H1 (cell line): ENCODE data around the gene DNAJC22.

Experiments used
- CBX8 ChIP-seq: fragments of 300-800, 300-1000 bp; sonication (generic); IDR thresholded peaks from 2 replicates; pipeline ENCODE4 v1.7.1; 2016; ENCODE audit warnings: low read depth, low read length, borderline replicate concordance
- CTBP2 ChIP-seq: IDR thresholded peaks from 2 replicates; pipeline ENCODE4 v1.7.0; 2011; ENCODE audit warnings: borderline replicate concordance, mild to moderate bottlenecking, moderate library complexity, mixed read lengths, low read length; ENCODE audit not compliant: insufficient read depth, insufficient read length
- FOSL1 ChIP-seq: IDR thresholded peaks from 2 replicates; pipeline ENCODE4 v1.6.1; 2011; ENCODE audit warnings: mild to moderate bottlenecking, low read depth, low read length, moderate library complexity; ENCODE audit not compliant: insufficient read depth
- GABPA ChIP-seq: IDR thresholded peaks from 2 replicates; pipeline ENCODE4 v1.6.1; 2011; ENCODE audit warnings: mild to moderate bottlenecking, low read length, moderate library complexity, borderline replicate concordance; ENCODE audit not compliant: insufficient read depth
- POLR2A ChIP-seq, 2 experiments: IDR thresholded peaks; 1 replicate in 1 of 2; 2 replicates in 1 of 2; pipeline ENCODE4 v1.6.1; 2011; ENCODE audit warnings: low read depth in 2 of 2, low read length in 2 of 2, mild to moderate bottlenecking in 2 of 2; ENCODE audit errors: control extremely low read depth in 1 of 2
- RBBP5 ChIP-seq: IDR thresholded peaks from 2 replicates; pipeline ENCODE4 v1.7.1; 2012; ENCODE audit warnings: low read depth, mild to moderate bottlenecking, inconsistent platforms, low read length, moderate library complexity, borderline replicate concordance
- RFX5 ChIP-seq: IDR thresholded peaks from 2 replicates; pipeline ENCODE4 v1.6.1; 2011; ENCODE audit warnings: low read depth, low read length, improper control_type of control experiment, borderline replicate concordance
- YY1 ChIP-seq: IDR thresholded peaks from 2 replicates; pipeline ENCODE4 v1.6.1; 2011; ENCODE audit warnings: low read depth, mild to moderate bottlenecking, low read length
- TF ChIP-seq, protein P1 (sequence below), 3 experiments: IDR thresholded peaks; 1 replicate in 2 of 3; 2 replicates in 1 of 3; pipeline versions ENCODE4 v1.5.1 to v1.6.1; 2011; ENCODE audit warnings: low read length in 3 of 3, mild to moderate bottlenecking in 3 of 3, inconsistent platforms in 2 of 3, low read depth in 1 of 3, moderate library complexity in 1 of 3; ENCODE audit not compliant: insufficient read depth in 1 of 3; ENCODE audit errors: control extremely low read depth in 1 of 3
- TF ChIP-seq, protein P2 (sequence below): IDR thresholded peaks from 2 replicates; pipeline ENCODE4 v1.6.1; 2011; ENCODE audit warnings: low read depth, mild to moderate bottlenecking, low read length; ENCODE audit not compliant: insufficient read depth
- TF ChIP-seq, protein P3 (sequence below): IDR thresholded peaks from 2 replicates; pipeline ENCODE4 v1.6.1; 2012; ENCODE audit warnings: inconsistent platforms

DNA sequence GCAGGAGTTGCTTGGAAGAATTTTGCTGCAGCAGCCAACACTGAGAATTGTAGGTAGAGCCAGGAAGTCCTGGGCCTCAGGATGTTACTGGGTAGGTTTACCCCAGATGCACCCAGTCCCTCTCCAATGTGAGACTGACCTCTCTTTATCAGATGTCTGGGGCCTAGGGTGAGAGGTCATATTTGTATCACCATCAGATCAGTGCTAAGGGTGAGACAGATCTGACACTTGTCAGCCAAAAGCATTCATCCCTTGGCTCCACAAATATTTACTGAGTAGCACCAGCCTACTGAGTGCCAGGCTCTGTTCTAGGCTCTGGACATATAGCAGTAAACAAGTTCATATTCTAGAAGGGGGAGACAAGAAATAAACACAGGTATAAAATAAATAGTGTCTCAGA, 19.3 kb upstream of the DNAJC22 start:
- TF ChIP-seq POLR2A (IDR thresholded peaks at IDR 0.05; ENCODE audit: control extremely low read depth in 1 of 2, low read depth in 2 of 2, low read length in 2 of 2) (no peak), CBX8 (no peak), FOSL1 (no peak), YY1 (no peak), RFX5 (no peak), RBBP5 (no peak), CTBP2 (no peak), GABPA (no peak)
- TF ChIP-seq, protein P1, sequence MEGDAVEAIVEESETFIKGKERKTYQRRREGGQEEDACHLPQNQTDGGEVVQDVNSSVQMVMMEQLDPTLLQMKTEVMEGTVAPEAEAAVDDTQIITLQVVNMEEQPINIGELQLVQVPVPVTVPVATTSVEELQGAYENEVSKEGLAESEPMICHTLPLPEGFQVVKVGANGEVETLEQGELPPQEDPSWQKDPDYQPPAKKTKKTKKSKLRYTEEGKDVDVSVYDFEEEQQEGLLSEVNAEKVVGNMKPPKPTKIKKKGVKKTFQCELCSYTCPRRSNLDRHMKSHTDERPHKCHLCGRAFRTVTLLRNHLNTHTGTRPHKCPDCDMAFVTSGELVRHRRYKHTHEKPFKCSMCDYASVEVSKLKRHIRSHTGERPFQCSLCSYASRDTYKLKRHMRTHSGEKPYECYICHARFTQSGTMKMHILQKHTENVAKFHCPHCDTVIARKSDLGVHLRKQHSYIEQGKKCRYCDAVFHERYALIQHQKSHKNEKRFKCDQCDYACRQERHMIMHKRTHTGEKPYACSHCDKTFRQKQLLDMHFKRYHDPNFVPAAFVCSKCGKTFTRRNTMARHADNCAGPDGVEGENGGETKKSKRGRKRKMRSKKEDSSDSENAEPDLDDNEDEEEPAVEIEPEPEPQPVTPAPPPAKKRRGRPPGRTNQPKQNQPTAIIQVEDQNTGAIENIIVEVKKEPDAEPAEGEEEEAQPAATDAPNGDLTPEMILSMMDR (IDR thresholded peaks at IDR 0.05; ENCODE audit: control extremely low read depth in 1 of 3, insufficient read depth in 1 of 3, low read depth in 1 of 3, low read length in 3 of 3), result no peak
- TF ChIP-seq, protein P2, sequence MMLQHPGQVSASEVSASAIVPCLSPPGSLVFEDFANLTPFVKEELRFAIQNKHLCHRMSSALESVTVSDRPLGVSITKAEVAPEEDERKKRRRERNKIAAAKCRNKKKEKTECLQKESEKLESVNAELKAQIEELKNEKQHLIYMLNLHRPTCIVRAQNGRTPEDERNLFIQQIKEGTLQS, result no peak
- TF ChIP-seq, protein P3, sequence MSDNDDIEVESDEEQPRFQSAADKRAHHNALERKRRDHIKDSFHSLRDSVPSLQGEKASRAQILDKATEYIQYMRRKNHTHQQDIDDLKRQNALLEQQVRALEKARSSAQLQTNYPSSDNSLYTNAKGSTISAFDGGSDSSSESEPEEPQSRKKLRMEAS, result no peak
